ENCODE results near the gene TTC34. TPM values are rescaled to one million over a fixed set of nuclear protein-coding genes. Genes with fewer than 3 reads are reported as not detected.

Gene TTC34
- total RNA-seq, 1 experiment from 2014 or later = 0.61 TPM

- no peak for TF ChIP-seq PRDM15 (CRISPR knock-in tag; IDR thresholded peaks at IDR 0.05)
- TF ChIP-seq PREB (CRISPR knock-in tag; IDR thresholded peaks at IDR 0.05; ENCODE audit: borderline replicate concordance) = no peak
- no peak for TF ChIP-seq ZNF263 (CRISPR knock-in tag; IDR thresholded peaks at IDR 0.05; ENCODE audit: low read depth)
- TF ChIP-seq ZNF121 (CRISPR knock-in tag; IDR thresholded peaks at IDR 0.05) = no peak
- TF ChIP-seq ATF2 (CRISPR knock-in tag; IDR thresholded peaks at IDR 0.05; ENCODE audit: borderline replicate concordance, low read depth) = no peak
- TF ChIP-seq, protein P1, sequence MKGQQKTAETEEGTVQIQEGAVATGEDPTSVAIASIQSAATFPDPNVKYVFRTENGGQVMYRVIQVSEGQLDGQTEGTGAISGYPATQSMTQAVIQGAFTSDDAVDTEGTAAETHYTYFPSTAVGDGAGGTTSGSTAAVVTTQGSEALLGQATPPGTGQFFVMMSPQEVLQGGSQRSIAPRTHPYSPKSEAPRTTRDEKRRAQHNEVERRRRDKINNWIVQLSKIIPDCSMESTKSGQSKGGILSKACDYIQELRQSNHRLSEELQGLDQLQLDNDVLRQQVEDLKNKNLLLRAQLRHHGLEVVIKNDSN (CRISPR knock-in tag; IDR thresholded peaks at IDR 0.05) = no peak
- no peak for TF ChIP-seq SOX15 (CRISPR knock-in tag; IDR thresholded peaks at IDR 0.05)
- TF ChIP-seq ZSCAN18 (CRISPR knock-in tag; IDR thresholded peaks at IDR 0.05) = no peak
These were observed 10.0 kb upstream of the TTC34 start (continued) for GRCh38 chr1:2811533-2811918.

- Mint-ChIP-seq H3K4me1 (no peaks in the 10 kb centered on the region), H3K9me3 (peaks cover 16% of the 10 kb centered on the region), H3K36me3 (peaks cover 24% of the 10 kb centered on the region), H3K27ac (no peak overlapping the region), H3K4me3 (no peak overlapping the region), H3K27me3 (ENCODE audit: low read depth) (peaks cover 3% of the 10 kb centered on the region)
- POLR2A ChIA-PET = no interaction called here
- ATAC-seq (no peak), DNase-seq (ENCODE audit: low spot score) (no peak)
- CTCF ChIA-PET = no interaction called here
- no peak for TF ChIP-seq PRRX2 (CRISPR knock-in tag; IDR thresholded peaks at IDR 0.05)
- TF ChIP-seq, protein P2, sequence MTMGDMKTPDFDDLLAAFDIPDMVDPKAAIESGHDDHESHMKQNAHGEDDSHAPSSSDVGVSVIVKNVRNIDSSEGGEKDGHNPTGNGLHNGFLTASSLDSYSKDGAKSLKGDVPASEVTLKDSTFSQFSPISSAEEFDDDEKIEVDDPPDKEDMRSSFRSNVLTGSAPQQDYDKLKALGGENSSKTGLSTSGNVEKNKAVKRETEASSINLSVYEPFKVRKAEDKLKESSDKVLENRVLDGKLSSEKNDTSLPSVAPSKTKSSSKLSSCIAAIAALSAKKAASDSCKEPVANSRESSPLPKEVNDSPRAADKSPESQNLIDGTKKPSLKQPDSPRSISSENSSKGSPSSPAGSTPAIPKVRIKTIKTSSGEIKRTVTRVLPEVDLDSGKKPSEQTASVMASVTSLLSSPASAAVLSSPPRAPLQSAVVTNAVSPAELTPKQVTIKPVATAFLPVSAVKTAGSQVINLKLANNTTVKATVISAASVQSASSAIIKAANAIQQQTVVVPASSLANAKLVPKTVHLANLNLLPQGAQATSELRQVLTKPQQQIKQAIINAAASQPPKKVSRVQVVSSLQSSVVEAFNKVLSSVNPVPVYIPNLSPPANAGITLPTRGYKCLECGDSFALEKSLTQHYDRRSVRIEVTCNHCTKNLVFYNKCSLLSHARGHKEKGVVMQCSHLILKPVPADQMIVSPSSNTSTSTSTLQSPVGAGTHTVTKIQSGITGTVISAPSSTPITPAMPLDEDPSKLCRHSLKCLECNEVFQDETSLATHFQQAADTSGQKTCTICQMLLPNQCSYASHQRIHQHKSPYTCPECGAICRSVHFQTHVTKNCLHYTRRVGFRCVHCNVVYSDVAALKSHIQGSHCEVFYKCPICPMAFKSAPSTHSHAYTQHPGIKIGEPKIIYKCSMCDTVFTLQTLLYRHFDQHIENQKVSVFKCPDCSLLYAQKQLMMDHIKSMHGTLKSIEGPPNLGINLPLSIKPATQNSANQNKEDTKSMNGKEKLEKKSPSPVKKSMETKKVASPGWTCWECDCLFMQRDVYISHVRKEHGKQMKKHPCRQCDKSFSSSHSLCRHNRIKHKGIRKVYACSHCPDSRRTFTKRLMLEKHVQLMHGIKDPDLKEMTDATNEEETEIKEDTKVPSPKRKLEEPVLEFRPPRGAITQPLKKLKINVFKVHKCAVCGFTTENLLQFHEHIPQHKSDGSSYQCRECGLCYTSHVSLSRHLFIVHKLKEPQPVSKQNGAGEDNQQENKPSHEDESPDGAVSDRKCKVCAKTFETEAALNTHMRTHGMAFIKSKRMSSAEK (CRISPR knock-in tag; IDR thresholded peaks at IDR 0.05; ENCODE audit: borderline replicate concordance) = no peak
- no peak for TF ChIP-seq ZNF425 (CRISPR knock-in tag; conservative IDR thresholded peaks at IDR 0.05)
- no peak for TF ChIP-seq IRF1 (CRISPR knock-in tag; IDR thresholded peaks at IDR 0.05)
- TF ChIP-seq ZNF671 (CRISPR knock-in tag; IDR thresholded peaks at IDR 0.05) = no peak
These were observed 9.5 kb upstream of the TTC34 start for GRCh38 chr1:2810899-2811532.
